ENCODE measurements around the gene CFAP90.

Gene CFAP90

DNA sequence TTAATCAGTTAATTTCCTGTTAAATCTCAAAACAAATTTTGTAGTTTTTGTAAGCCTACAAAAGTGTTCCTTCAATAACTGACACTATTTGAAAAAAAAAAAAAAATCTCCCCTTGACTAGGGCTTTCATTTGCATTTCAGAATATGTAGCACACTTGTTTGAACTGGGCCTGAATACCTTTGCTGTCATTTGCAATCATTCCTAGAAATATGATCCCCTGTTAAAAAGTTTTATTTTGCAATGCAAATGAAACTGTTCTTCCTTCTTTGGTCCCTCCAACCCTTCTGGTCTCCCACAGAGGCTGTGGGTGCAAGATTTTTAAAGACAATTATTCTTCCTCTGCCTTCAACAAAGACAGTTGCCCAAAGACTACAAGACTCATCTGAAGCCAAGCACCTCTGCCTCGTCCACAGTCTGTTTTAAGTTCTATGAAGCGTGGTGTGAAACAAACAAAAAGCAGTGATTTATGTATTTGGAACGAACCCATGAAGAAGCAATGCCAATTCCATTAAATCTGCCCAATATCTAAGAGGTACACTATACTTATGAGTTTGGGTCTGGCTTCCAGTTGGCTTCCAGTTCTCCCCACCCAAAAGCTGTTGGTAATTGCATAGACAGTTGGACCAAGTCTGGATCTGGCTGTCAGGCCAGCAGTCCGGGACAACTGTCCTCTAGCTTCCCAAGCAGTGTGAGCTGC is 66.1 kb downstream of the CFAP90 start:
- in situ Hi-C loops (cut with MboI; ENCODE audit: low sequenced_read_pairs) = no loop called here

DNA sequence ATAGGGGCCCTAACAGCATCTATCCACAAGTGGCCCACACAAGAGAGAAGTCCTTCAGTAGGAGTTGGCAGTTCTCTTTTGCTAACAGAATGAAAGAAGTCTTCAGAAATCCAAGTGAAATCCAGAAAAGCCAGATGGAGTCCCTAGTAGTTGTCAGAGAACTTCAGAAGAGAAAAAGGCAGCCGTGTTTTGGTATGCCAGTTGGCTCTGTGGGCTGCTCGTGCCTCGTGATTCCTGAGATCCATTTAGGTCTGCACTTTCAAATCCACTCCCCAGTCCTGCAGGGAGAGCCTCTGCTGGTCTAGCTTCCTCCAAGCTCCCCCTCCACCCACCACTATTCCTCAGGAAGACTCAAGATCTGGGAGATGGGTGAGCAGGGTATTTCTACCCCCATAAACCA is 69.0 kb downstream of the CFAP90 start:
- in situ Hi-C loops (cut with MboI; ENCODE audit: low sequenced_read_pairs) = no loop called here

Data from HL-60/S4 (cell line).